RWPE1 (cell line): ENCODE results near the gene ASCC1.

ENCODE experiments used
- CTCF ChIA-PET: fragments of 350-600 bp; sonication (Branson Sonifier 250); formaldehyde crosslinking; extraction: SDS; loops from one replicate; lab custom pipeline; 2021; lab: Yijun Ruan, JAX
- POLR2A ChIA-PET: fragments of 400-600 bp; formaldehyde crosslinking; extraction: SDS; loops from one replicate; lab custom pipeline; 2020; ENCODE audit warnings: antibody characterized with exemption; ENCODE audit not compliant: low non-redundant PET; lab: Yijun Ruan, JAX
- DNase-seq: peaks from one replicate; pipeline ENCODE4 v3.0.0; 2012; ENCODE audit warnings: low spot score
- H3K27ac ChIP-seq: fragments of 450-650 bp; 2 replicates; pipeline ENCODE4 v1.5.1; 2017
- TF ChIP-seq, protein P1 (sequence below): fragments of 450-650 bp; conservative IDR thresholded peaks from 2 replicates; pipeline ENCODE4 v1.5.1; 2017; ENCODE audit warnings: low read depth, mild to moderate bottlenecking

Gene ASCC1

GRCh38 chr10:72260976-72261783 is 45.1 kb upstream of the ASCC1 start:
- ChIA-PET POLR2A (interaction anchor here (0.6 to 1.9 kb wide), 3 partner anchors 10 to 13 kb away, joined by 4 to 22 read pairs (median 6); partner anchors contain the start of gene DDIT4), CTCF (interaction anchor here (0.6 to 2.7 kb wide), 4 partner anchors 10 to 29 kb away, joined by 3 to 16 read pairs (median 4); partner anchors contain the start of gene DDIT4)
- TF ChIP-seq, protein P1, sequence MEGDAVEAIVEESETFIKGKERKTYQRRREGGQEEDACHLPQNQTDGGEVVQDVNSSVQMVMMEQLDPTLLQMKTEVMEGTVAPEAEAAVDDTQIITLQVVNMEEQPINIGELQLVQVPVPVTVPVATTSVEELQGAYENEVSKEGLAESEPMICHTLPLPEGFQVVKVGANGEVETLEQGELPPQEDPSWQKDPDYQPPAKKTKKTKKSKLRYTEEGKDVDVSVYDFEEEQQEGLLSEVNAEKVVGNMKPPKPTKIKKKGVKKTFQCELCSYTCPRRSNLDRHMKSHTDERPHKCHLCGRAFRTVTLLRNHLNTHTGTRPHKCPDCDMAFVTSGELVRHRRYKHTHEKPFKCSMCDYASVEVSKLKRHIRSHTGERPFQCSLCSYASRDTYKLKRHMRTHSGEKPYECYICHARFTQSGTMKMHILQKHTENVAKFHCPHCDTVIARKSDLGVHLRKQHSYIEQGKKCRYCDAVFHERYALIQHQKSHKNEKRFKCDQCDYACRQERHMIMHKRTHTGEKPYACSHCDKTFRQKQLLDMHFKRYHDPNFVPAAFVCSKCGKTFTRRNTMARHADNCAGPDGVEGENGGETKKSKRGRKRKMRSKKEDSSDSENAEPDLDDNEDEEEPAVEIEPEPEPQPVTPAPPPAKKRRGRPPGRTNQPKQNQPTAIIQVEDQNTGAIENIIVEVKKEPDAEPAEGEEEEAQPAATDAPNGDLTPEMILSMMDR, result no peak
- no peak for DNase-seq
- peak overlapping the region; percentile 100 for H3K27ac ChIP-seq

DNA sequence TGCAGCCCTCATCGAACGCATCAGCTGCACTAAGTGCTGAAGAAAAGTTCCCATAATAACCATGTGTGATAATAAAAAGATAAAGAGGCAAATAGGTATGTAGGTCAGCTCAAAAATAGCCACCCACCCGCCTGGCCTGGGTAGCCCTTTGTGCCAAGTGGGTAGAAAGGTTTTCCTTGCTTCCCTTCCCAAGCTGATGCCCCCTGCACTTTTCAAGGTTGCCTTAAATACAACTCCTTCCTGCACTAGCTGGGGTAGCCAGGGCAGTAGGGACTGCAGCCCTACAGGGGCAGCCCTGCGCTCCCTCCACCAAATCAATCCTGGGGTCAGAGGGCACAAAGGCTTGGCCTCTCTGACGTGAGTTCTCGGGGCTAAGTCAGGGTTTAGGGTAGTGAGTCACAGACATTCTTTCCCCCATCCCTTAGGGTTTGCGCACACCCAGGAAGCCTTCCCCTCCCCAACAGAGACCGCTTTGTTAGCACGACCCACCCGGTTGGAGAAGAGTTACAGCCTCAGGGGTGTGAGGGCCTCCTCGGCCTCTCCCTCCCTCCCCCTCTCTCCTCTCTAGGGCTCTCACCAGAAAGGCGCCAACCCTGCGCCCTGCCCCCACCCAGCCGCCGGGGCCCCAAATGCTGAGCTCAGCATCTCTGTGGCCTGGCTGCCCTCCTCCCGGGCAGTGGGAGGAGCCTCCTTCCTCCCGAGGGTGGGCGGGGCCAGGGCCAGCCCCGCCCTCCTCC is 44.3 kb upstream of the ASCC1 start:
- ChIA-PET POLR2A (interaction anchor here (0.6 to 1.9 kb wide), 4 partner anchors 9 to 84 kb away, joined by 4 to 22 read pairs (median 7); partner anchors contain the start of gene DDIT4), CTCF (interaction anchor here (0.5 to 2.7 kb wide), 6 partner anchors 10 to 784 kb away, joined by 3 to 16 read pairs (median 4); partner anchors contain the start of gene DDIT4)
- peak overlapping the region; percentile 100 for H3K27ac ChIP-seq
- TF ChIP-seq, protein P1, result no peak
- peak; percentile 97 for DNase-seq

DNA sequence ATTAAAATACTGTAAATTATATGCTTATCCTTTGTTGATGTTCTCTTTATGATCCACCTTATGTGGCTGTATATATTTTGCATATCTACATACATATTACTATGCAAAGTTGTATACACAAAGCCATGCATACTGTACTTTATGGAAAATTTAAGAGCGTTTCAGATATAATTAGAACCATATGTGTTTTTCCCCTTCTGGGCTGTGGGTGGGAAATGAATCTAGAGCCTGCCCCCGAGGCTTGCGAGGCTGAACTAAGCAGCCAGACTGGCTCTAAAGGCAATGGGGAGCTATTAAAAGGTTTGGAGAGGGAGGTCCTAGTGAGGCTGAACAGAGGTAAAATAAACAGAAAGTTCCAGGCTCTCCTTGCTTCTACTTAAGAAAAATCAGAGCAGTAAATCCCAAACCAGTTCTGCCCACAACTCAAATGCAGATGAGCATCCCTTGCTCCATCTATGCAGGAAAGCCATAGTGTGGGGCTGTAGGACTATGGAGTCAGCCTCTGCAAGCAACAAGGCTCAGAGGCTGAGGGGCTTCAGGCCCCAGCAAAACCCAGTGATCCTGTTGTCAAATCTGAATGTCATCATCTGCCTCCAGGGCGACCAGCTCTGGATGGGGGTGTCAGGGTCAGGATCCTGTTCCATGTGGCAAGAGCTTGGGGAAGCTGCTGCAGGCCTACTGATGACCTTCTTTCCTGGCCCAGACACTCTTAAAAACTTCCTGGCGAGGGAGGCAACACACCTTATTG is 43.6 kb upstream of the ASCC1 start:
- POLR2A ChIA-PET, result interaction anchor here (1.5 to 1.9 kb wide), 2 partner anchors 14 to 16 kb away, joined by 8 to 22 read pairs; partner anchors contain the start of gene DDIT4
- TF ChIP-seq, protein P1, result no peak
- peak overlapping the region; percentile 100 for H3K27ac ChIP-seq
- CTCF ChIA-PET, result interaction anchor here (0.5 to 2.7 kb wide), 4 partner anchors 15 to 785 kb away, joined by 3 to 16 read pairs (median 4); partner anchors contain the start of gene DDIT4
- no peak for DNase-seq

DNA sequence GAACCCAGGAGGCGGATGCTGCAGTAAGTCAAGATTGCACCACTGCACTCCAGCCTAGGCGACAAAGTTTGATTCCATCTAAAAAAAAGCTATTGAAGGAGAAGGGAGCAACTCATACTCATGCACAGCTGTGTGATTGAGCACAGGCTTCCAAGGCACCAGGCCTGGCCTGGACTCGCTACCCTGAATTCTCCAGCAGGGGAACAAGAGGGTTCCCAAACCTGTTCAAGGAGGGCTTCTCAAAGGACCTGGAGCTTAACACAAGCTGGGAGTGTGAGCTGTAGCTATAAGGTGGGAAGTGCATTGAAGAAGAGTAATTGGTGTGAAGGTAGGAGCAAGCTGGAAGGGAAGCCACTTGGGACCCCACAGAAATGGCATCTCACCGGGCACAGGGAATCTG is 42.5 kb upstream of the ASCC1 start:
- ChIA-PET CTCF (interaction anchor here (0.6 to 0.7 kb wide), 2 partner anchors 11 to 70 kb away, joined by 3 read pairs; no protein-coding TSS in a partner anchor), POLR2A (interaction anchor here (1.2 kb wide), 1 partner anchor 15 kb away, joined by 4 read pairs; the partner anchor contains the start of gene DDIT4)
- DNase-seq, result no peak
- H3K27ac ChIP-seq, result peak overlapping the region; percentile 100
- TF ChIP-seq, protein P1, result no peak

DNA sequence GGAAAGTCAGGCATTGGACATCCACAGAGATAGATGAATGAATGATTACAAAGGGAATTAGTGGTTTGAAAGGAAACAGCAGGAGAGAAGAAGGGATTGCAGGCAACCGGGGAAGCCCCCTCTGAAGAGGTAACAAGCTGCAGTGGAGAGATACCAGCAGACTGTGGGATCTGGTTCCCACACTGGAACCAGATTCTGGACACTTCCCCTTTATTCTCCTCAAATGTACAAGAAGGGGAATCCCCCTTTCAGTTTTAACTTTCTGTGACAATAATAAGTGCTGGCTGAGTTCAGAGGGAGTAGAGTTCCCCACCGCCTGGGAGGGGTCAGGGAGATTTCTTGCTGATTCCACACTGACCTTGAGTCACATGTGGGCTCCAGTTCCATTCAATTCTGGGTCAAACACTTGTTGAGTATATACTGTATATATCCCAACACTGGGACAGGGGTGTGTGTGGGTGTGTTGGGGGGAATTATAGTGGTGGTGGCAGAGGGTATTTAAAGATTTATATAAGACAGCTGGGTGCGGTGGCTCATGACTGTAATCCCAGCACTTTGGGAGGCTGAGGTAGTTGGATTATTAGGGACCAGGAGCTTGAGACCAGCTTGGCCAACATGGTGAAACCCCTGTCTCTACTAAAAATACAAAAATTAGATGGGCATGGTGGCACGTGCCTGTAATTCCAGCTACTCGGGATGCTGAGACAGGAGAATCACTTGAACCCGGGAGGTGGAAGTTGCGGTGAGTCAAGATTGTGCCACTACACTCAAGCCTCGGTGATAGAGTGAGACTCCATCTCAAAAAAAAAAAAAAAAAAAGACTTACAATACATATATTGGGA is 41.2 kb upstream of the ASCC1 start:
- TF ChIP-seq, protein P1, result no peak
- CTCF ChIA-PET, result no interaction called here
- POLR2A ChIA-PET, result no interaction called here
- no peak for DNase-seq
- peak overlapping the region; percentile 100 for H3K27ac ChIP-seq
